Tongue (tissue), 2 donors: Measurements from ENCODE around the gene ZNF445. TPM values are rescaled to one million over a fixed set of nuclear protein-coding genes. Genes with fewer than 3 reads are reported as not detected.
"Not testable (repeated sequence)": the region's sequence is repeated elsewhere in the genome, so short reads cannot be mapped to it uniquely, and the experiment has no call there.

ENCODE experiments used
- DNase-seq: peaks from one replicate; pipeline ENCODE4 v3.0.0-alpha.2; 2015
- total RNA-seq: library from RNA; depleted of rRNA; stranded (reverse); fragments of >200 nt; gene quantifications from one replicate; pipeline ENCODE4 v1.2.3, GENCODE V29; 2014

The ZNF445 gene
- total RNA-seq, 1 donor from 2014 or later, result 23.4 TPM

- not testable (repeated sequence) for DNase-seq
Observed at GRCh38 chr3:44398271-44398670, 79.2 kb downstream of the ZNF445 start.

DNA sequence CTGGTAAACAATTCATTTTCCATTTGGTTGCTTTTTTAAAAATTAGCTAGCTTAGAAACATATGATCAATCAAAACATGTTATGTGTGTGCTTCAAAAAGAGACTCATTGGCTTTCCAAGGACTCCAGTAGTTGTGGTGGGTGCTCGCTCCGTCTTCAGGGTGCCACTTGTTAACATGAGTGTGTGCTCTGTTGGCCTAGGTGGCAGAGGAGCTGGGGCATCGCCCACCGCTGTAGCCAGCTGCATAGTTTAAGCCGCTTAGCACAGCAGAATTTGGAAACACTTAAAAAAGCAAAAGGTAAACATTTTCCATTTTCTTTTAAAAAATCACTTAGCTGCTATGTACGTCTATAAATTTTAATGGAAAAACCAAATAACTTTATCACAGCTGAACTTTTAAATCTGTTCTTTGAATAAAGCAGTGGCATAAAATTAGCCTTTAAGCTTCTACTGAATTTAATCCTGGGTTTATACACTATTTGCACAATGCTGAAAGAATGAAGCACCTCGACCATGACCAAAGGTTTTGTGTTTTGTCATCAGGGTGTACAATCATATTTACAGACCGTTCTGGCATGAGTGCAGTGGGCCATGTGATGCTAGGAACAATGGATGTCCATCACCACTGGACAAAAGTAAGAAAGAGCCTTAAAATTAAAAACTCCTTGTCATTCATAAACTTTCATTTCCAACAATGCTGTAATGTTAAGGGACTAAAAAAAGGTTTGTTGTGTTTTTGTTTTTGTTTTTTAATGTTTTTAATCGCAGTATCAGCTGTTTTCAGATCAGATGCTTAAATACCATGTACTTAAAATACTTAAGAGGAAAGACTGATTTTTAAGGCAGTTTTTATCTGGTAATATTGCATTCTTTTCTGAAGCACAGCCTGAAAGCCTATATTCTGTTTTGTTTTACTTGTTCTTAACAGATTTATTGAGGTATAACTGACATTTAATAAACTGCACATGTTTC is 81.0 kb downstream of the ZNF445 start:
- no peak for DNase-seq

DNA sequence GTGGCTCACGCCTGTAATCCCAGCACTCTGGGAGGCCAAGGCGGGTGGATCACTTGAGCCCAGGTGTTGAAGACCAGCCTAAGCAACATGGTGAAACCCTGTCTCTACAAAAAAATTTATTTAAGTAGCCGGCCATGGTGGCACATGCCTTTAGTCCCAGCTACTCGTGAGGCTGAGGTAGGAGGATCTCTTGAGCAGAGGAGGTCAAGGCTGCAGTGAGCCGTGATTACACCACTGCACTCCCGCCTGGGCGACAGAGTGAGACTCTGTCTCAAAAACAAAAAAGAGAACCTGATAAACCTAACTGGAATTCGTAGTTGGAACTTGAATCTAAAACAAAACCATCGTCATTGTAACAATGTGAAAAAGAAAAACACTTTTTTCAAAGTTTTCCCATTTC is 81.8 kb downstream of the ZNF445 start:
- no peak for DNase-seq

GRCh38 chr3:44392489-44392888 is 85.0 kb downstream of the ZNF445 start:
- no peak for DNase-seq

GRCh38 chr3:44387404-44387803 is 90.1 kb downstream of the ZNF445 start:
- DNase-seq, result no peak

Other genes starting within 250 kb of the ZNF445 start
- gene TOPAZ1, start 235.8 kb downstream of the ZNF445 start, total RNA-seq, result not detected
- gene TCAIM, start 138.9 kb downstream of the ZNF445 start, total RNA-seq, result 43.4 TPM
- 9.1 TPM for gene ZKSCAN7, start 77.5 kb upstream of the ZNF445 start, total RNA-seq
- gene ZNF660, start 107.3 kb upstream of the ZNF445 start, total RNA-seq, result 3.4 TPM
- gene ZNF197, start 147.4 kb upstream of the ZNF445 start, total RNA-seq, result 28.8 TPM
- gene ZNF35, start 171.1 kb upstream of the ZNF445 start, total RNA-seq, result 13.6 TPM
- 10.5 TPM for gene ZNF502, start 235.0 kb upstream of the ZNF445 start, total RNA-seq